ENCODE data around the gene DISP1. TPM values are rescaled to one million over a fixed set of nuclear protein-coding genes. Genes with fewer than 3 reads are reported as not detected.

Gene DISP1
- total and polyA plus RNA-seq, 4 donors, result 4.4 to 25.7 (median 8.7) TPM

- no peak for DNase-seq
- TF ChIP-seq CTCF (IDR thresholded peaks at IDR 0.05; ENCODE audit: control extremely low read depth, extremely low read depth), result no peak
- Histone ChIP-seq H3K27me3 (ENCODE audit: control insufficient read depth in 3 of 3, insufficient read depth in 3 of 3, low read length in 2 of 3) (no peaks in the 10 kb centered on the region), H3K36me3 (ENCODE audit: control insufficient read depth in 4 of 4, insufficient read depth in 4 of 4, low read length in 4 of 4) (no peaks in the 10 kb centered on the region), H3K4me3 (no peak overlapping the region), H3K9ac (ENCODE audit: insufficient read depth in 1 of 2, low read length in 2 of 2) (no peak overlapping the region), H3K27ac (ENCODE audit: low read depth in 1 of 2, low read length in 1 of 2) (no peak overlapping the region), H3K9me3 (ENCODE audit: control insufficient read depth in 4 of 4, insufficient read depth in 3 of 4, low read length in 3 of 4) (no peaks in the 10 kb centered on the region), H3K4me1 (ENCODE audit: control insufficient read depth in 5 of 5, insufficient read depth in 5 of 5, low read length in 5 of 5) (peaks cover 0 to 11% (median 0%) of the 10 kb centered on the region in 5 donors)
- no peak for ATAC-seq (ENCODE audit: insufficient read depth, low FRiP score)
- WGBS, 2 donors, result 45 to 58% methylated on average over 3 of the region's 3 CpGs
Measured at GRCh38 chr1:222823695-222824094, 8.9 kb downstream of the DISP1 start.

- Histone ChIP-seq H3K4me1 (ENCODE audit: control insufficient read depth in 5 of 5, insufficient read depth in 5 of 5, low read length in 5 of 5) (peaks cover 0 to 11% (median 0%) of the 10 kb centered on the region in 5 donors), H3K27me3 (ENCODE audit: control insufficient read depth in 3 of 3, insufficient read depth in 3 of 3, low read length in 2 of 3) (no peaks in the 10 kb centered on the region), H3K4me3 (no peak overlapping the region), H3K9ac (ENCODE audit: insufficient read depth in 1 of 2, low read length in 2 of 2) (no peak overlapping the region), H3K27ac (ENCODE audit: low read depth in 1 of 2, low read length in 1 of 2) (no peak overlapping the region), H3K9me3 (ENCODE audit: control insufficient read depth in 4 of 4, insufficient read depth in 3 of 4, low read length in 3 of 4) (no peaks in the 10 kb centered on the region), H3K36me3 (ENCODE audit: control insufficient read depth in 4 of 4, insufficient read depth in 4 of 4, low read length in 4 of 4) (no peaks in the 10 kb centered on the region)
- no peak for TF ChIP-seq CTCF (IDR thresholded peaks at IDR 0.05; ENCODE audit: control extremely low read depth, extremely low read depth)
- no peak for ATAC-seq (ENCODE audit: insufficient read depth, low FRiP score)
- WGBS, 2 donors, result 77 to 93% methylated on average over 3 of the region's 3 CpGs
- peak in 1 of 3 donors; percentile 27 for DNase-seq
Measured at GRCh38 chr1:222824641-222825040, 9.8 kb downstream of the DISP1 start.

GRCh38 chr1:222828939-222829338 is 14.1 kb downstream of the DISP1 start:
- Histone ChIP-seq H3K4me1 (ENCODE audit: control insufficient read depth in 5 of 5, insufficient read depth in 5 of 5, low read length in 5 of 5) (peaks cover 0 to 22% (median 2%) of the 10 kb centered on the region in 5 donors), H3K27me3 (ENCODE audit: control insufficient read depth in 3 of 3, insufficient read depth in 3 of 3, low read length in 2 of 3) (no peaks in the 10 kb centered on the region), H3K27ac (ENCODE audit: low read depth in 1 of 2, low read length in 1 of 2) (no peak overlapping the region), H3K36me3 (ENCODE audit: control insufficient read depth in 4 of 4, insufficient read depth in 4 of 4, low read length in 4 of 4) (no peaks in the 10 kb centered on the region), H3K9ac (ENCODE audit: insufficient read depth in 1 of 2, low read length in 2 of 2) (no peak overlapping the region), H3K9me3 (ENCODE audit: control insufficient read depth in 4 of 4, insufficient read depth in 3 of 4, low read length in 3 of 4) (no peaks in the 10 kb centered on the region), H3K4me3 (no peak overlapping the region)
- DNase-seq (no peak), ATAC-seq (ENCODE audit: insufficient read depth, low FRiP score) (no peak)
- no peak for TF ChIP-seq CTCF (IDR thresholded peaks at IDR 0.05; ENCODE audit: control extremely low read depth, extremely low read depth)

GRCh38 chr1:222829868-222830267 is 15.0 kb downstream of the DISP1 start:
- ATAC-seq (ENCODE audit: insufficient read depth, low FRiP score) (no peak), DNase-seq (peak in 1 of 3 donors; percentile 59)
- no peak for TF ChIP-seq CTCF (IDR thresholded peaks at IDR 0.05; ENCODE audit: control extremely low read depth, extremely low read depth)
- H3K27me3 ChIP-seq (ENCODE audit: control insufficient read depth in 3 of 3, insufficient read depth in 3 of 3, low read length in 2 of 3), result no peaks in the 10 kb centered on the region
- H3K36me3 ChIP-seq (ENCODE audit: control insufficient read depth in 4 of 4, insufficient read depth in 4 of 4, low read length in 4 of 4), result no peaks in the 10 kb centered on the region
- H3K4me1 ChIP-seq (ENCODE audit: control insufficient read depth in 5 of 5, insufficient read depth in 5 of 5, low read length in 5 of 5), result peaks cover 0 to 15% (median 2%) of the 10 kb centered on the region in 5 donors
- no peak overlapping the region for H3K9ac ChIP-seq (ENCODE audit: insufficient read depth in 1 of 2, low read length in 2 of 2)
- no peak overlapping the region for H3K27ac ChIP-seq (ENCODE audit: low read depth in 1 of 2, low read length in 1 of 2)
- H3K4me3 ChIP-seq, result no peak overlapping the region
- no peaks in the 10 kb centered on the region for H3K9me3 ChIP-seq (ENCODE audit: control insufficient read depth in 4 of 4, insufficient read depth in 3 of 4, low read length in 3 of 4)
